Muscle of leg (tissue), 11 donors: ENCODE results near the gene CCDC60. TPM values are rescaled to one million over a fixed set of nuclear protein-coding genes. Genes with fewer than 3 reads are reported as not detected.
"Not testable (repeated sequence)": the region's sequence is repeated elsewhere in the genome, so short reads cannot be mapped to it uniquely, and the experiment has no call there.

Experiments
- DNase-seq: peaks from one replicate; pipeline ENCODE4 v3.0.0; 2013
- H3K27ac ChIP-seq: one replicate; pipeline ENCODE4 v1.5.1; 2013; ENCODE audit warnings: mild to moderate bottlenecking, low read length, control low read depth
- H3K27me3 ChIP-seq: one replicate; pipeline ENCODE4 v1.6.1; 2013; ENCODE audit warnings: low read length; ENCODE audit not compliant: control insufficient read depth, insufficient read depth
- H3K36me3 ChIP-seq: one replicate; pipeline ENCODE4 v1.6.1; 2013; ENCODE audit warnings: low read length; ENCODE audit not compliant: control insufficient read depth, insufficient read depth
- H3K4me1 ChIP-seq: one replicate; pipeline ENCODE4 v1.6.1; 2013; ENCODE audit warnings: low read length; ENCODE audit not compliant: control insufficient read depth, insufficient read depth
- H3K4me3 ChIP-seq: one replicate; pipeline ENCODE4 v1.5.1; 2013; ENCODE audit warnings: low read length, control low read depth
- H3K9me3 ChIP-seq: replicated peaks from 2 replicates; pipeline ENCODE4 v1.6.1; 2013; ENCODE audit warnings: low read depth, low read length; ENCODE audit not compliant: control insufficient read depth
- WGBS: methylation state at CpG from one replicate; pipeline ENCODE4 v1.1.5; 2013; ENCODE audit warnings: missing lambda C conversion rate; ENCODE audit not compliant: insufficient coverage; 5-methylcytosine and 5-hydroxymethylcytosine counted together
- polyA plus RNA-seq, 8 donors: library from polyadenylated mRNA; unstranded; fragments of 120-200 nt; gene quantifications; one replicate each; pipeline versions ENCODE4 v1.2.1 to v1.2.3, GENCODE V29; 2013; ENCODE audit warnings: inconsistent platforms in 1 of 8, low replicate concordance in 1 of 8; ENCODE audit not compliant: insufficient read length in 8 of 8, insufficient read depth in 1 of 8
- total RNA-seq: library from RNA; stranded (reverse); fragments of 120-200 nt; gene quantifications from one replicate; pipeline ENCODE4 v1.2.4, GENCODE V29; 2013

Gene CCDC60
- total and polyA plus RNA-seq, 9 donors, result 0.14 TPM; not detected in 8

DNA sequence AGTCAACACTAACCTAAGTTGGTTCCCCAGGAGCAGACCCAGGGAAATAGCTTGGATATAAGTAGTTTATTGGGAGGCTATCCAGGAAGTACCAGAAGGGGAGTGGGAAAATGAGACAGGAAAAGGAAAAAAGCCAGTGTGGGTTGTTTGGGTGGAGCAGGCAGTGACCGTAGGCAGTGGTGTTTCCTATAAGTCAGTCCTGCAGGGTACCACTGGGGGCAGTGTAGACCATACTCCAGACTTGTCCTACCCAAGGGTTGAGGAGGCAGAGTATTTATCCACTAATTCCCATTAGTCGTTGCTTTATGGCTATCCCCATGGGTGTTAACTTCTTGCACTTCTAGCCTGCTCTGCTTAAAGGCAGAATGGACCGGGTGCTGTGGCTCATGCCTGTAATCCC lies 6.4 kb upstream of the CCDC60 start:
- Histone ChIP-seq H3K27ac (no peak overlapping the region), H3K4me3 (no peak overlapping the region), H3K9me3 (no peaks in the 10 kb centered on the region), H3K4me1 (peaks cover 10% of the 10 kb centered on the region), H3K36me3 (no peaks in the 10 kb centered on the region), H3K27me3 (no peaks in the 10 kb centered on the region)
- WGBS, result 28% methylated on average over 3 of the region's 3 CpGs
- peak; percentile 12 for DNase-seq

DNA sequence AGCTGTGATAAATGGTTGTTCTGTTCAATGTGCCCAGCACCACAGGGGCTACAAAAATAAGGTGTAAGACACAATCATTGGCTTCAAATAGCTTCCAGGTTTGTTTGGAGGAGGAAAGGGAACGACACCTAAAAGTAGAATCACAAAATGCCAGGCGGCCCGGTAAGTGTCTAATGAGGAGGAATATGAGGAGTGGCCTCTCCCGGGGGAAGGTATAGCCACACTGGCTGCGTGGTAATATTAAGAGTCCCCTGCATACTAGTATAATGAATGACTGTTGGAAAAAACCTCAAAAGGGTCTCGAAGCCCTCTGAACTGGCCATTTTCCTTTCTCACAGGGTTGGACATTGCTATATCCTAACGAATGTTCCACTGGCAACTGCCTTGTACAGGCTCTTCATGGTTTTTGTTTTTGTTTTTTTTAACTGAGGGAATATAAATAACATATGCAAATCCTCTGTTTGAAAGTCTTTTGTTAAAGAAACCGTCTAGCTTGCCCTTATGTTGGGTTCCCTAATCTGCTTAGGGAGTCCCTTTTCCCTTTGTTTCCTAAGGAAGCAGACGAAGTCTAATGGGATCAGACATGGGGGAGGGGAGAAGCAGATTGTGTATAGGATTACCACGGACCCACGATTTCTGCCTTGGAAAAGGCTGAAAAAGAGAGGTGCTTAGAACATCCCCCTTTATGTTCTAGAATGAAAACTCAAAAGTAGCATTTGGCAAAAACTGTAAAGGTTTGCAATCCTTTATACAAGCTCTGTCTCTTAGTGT lies 4.2 kb downstream of the CCDC60 start:
- 64% methylated on average over 3 of the region's 11 CpGs for WGBS
- no peak for DNase-seq
- no peaks in the 10 kb centered on the region for H3K9me3 ChIP-seq
- H3K4me1 ChIP-seq, result no peaks in the 10 kb centered on the region
- peaks cover 13% of the 10 kb centered on the region for H3K27me3 ChIP-seq
- H3K4me3 ChIP-seq, result no peak overlapping the region
- no peak overlapping the region for H3K27ac ChIP-seq
- H3K36me3 ChIP-seq, result no peaks in the 10 kb centered on the region

DNA sequence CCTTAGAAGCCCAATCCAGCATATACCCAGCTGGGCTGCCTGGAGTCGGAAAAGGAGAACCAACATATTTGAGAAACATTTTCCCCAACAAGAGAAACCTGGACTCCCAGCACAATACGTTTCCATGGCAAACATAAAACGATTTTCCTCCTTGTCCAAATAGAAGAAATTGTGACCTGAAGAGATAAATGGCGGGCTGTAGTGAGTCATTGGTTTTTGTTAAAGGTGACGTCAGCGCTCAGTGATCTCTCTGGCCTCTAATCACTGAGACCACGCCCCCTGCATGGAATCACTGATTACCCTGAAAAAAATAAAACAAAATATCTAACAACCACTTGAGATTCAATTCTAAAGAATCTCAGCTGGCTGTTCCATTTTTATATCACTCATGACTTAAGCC lies 6.0 kb downstream of the CCDC60 start:
- no peak overlapping the region for H3K4me3 ChIP-seq
- no peaks in the 10 kb centered on the region for H3K4me1 ChIP-seq
- H3K9me3 ChIP-seq, result no peaks in the 10 kb centered on the region
- no peaks in the 10 kb centered on the region for H3K36me3 ChIP-seq
- DNase-seq, result no peak
- no peak overlapping the region for H3K27ac ChIP-seq
- peaks cover 4% of the 10 kb centered on the region for H3K27me3 ChIP-seq
- no CpG with 5 or more reads among the region's 7 CpGs for WGBS

DNA sequence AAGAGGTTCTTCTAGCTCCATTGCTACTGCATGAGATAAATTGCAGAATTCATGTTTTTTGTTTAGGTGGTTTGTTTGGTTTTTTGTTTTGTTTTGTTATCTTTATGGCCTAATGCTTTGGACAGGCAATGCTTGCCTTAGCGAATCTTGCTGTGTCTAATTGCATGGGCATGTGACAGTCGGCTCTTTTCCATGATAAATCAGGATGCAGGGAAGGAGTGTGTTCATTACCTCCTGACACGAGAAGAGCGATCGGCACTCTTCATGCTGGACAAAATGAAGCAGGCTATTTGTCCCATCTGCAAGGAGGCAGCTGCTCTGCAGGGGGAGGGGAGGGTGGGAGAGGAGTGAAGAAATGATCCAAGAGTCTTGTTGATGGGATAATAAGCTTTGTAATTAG lies 6.5 kb downstream of the CCDC60 start:
- no peaks in the 10 kb centered on the region for H3K36me3 ChIP-seq
- no peak overlapping the region for H3K27ac ChIP-seq
- H3K4me1 ChIP-seq, result no peaks in the 10 kb centered on the region
- no peaks in the 10 kb centered on the region for H3K9me3 ChIP-seq
- WGBS, result 66% methylated on average over 5 of the region's 5 CpGs
- peaks cover 4% of the 10 kb centered on the region for H3K27me3 ChIP-seq
- no peak for DNase-seq
- H3K4me3 ChIP-seq, result no peak overlapping the region

DNA sequence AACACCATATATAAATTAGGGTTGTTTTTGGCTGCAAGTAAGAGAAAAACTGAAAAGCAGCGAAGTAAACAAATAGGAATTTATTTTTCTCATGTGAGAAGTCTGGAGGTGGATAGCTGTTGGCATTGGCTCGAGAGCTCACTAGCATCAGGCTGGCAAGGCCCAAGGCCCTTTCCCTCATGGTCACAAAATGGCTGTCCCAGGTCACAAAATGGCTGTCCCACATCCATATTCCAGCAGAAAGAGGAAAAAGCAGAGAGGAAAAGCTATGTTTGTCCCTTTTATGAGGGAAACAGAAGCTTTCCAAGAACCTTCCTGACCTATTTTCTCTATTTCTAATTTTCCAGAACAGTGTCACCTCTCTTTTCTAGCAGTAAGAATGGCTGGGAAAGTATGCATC lies 7.5 kb downstream of the CCDC60 start:
- WGBS, result no CpG with 5 or more reads among the region's 2 CpGs
- Histone ChIP-seq H3K27ac (no peak overlapping the region), H3K9me3 (no peaks in the 10 kb centered on the region), H3K4me3 (no peak overlapping the region), H3K4me1 (no peaks in the 10 kb centered on the region), H3K36me3 (no peaks in the 10 kb centered on the region), H3K27me3 (peaks cover 2% of the 10 kb centered on the region)
- no peak for DNase-seq

DNA sequence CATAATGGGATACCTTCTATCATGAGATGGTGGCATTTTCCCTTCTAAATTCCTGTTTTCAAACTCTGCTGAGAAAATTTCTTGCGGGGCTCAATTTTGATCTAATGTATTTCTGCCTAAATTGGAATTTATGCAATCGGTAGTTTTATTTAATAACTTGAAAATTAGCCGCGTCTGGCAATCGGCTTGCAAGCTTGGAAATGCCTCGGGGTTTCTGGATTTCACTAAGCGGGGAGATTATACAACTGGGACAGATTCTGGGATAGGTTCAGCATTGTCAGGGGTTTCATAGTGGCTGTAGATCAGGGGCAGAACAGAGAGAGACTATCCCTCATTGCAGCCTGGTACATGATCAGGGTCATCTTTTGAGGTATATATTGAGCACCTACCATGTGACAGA lies 8.6 kb downstream of the CCDC60 start:
- 93% methylated on average over 6 of the region's 7 CpGs for WGBS
- no peaks in the 10 kb centered on the region for H3K36me3 ChIP-seq
- H3K27ac ChIP-seq, result no peak overlapping the region
- no peaks in the 10 kb centered on the region for H3K4me1 ChIP-seq
- no peak for DNase-seq
- H3K9me3 ChIP-seq, result no peaks in the 10 kb centered on the region
- H3K27me3 ChIP-seq, result peaks cover 2% of the 10 kb centered on the region
- no peak overlapping the region for H3K4me3 ChIP-seq

DNA sequence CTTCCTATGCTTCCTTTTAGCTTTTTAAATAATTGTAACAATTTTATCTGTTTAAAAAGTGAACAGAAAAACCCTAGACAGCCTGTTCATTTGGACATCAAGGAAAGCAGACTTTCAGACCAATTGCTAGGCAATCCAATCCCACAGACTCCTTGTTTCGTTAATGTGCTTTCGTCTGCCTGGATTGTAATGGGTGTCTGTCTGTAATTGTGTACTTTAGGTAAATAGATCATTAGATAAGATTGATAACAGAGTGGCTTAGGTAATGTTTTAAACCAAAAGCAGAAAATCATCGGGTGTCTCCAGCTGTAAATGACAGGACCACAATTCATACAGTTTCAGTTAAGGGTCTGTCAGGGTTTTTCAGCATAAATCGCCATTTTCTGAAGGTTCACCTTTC lies 19.6 kb downstream of the CCDC60 start:
- H3K27me3 ChIP-seq, result peaks cover 5% of the 10 kb centered on the region
- 82% methylated on average over 3 of the region's 4 CpGs for WGBS

DNA sequence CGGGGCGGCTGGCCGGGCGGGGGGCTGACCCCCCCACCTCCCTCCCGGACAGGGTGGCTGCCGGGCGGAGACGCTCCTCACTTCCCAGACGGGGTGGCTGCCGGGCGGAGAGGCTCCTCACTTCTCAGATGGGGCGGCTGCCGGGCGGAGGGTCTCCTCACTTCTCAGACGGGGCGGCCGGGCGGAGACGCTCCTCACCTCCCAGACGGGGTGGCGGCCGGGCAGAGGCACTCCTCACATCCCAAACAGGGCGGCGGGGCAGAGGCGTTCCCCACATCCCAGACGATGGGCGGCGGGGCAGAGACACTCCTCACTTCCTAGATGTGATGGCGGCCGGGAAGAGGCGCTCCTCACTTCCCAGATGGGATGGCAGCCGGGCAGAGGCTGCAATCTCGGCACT lies 25.8 kb downstream of the CCDC60 start:
- H3K4me1 ChIP-seq, H3K36me3 ChIP-seq, H3K27ac ChIP-seq, H3K27me3 ChIP-seq, DNase-seq, H3K4me3 ChIP-seq, H3K9me3 ChIP-seq: not testable (repeated sequence)
- no CpG with 5 or more reads among the region's 33 CpGs for WGBS

More for the DNA sequence above, 19.6 kb downstream of the CCDC60 start:
- no peak for DNase-seq
- no peak overlapping the region for H3K4me3 ChIP-seq
- no peaks in the 10 kb centered on the region for H3K36me3 ChIP-seq
- no peak overlapping the region for H3K27ac ChIP-seq
- no peaks in the 10 kb centered on the region for H3K9me3 ChIP-seq
- H3K4me1 ChIP-seq, result no peaks in the 10 kb centered on the region

DNA sequence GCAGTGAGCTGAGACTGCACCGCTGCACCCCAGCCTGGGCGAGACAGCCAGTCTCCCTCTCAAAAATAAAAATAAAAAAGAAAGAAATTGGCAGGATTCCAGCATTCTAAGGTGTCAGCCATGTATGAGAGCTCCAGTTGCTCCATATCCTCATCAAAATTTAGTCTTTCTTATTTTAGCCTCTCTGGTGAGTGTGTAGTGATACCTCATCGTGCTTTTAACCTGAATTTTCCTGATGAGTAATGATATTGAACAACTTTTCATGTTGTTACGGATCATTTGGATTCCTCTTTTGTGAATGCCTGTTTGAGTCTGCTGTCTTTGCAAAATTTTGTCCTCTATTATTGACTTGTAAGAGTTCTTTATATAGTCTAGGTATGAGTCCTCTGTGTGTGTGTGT lies 28.5 kb downstream of the CCDC60 start:
- H3K9me3 ChIP-seq, result no peaks in the 10 kb centered on the region
- no peaks in the 10 kb centered on the region for H3K36me3 ChIP-seq
- WGBS, result no CpG with 5 or more reads among the region's 4 CpGs
- H3K4me3 ChIP-seq, result no peak overlapping the region
- H3K27me3 ChIP-seq, result no peaks in the 10 kb centered on the region
- no peak for DNase-seq
- H3K4me1 ChIP-seq, result no peaks in the 10 kb centered on the region
- no peak overlapping the region for H3K27ac ChIP-seq

DNA sequence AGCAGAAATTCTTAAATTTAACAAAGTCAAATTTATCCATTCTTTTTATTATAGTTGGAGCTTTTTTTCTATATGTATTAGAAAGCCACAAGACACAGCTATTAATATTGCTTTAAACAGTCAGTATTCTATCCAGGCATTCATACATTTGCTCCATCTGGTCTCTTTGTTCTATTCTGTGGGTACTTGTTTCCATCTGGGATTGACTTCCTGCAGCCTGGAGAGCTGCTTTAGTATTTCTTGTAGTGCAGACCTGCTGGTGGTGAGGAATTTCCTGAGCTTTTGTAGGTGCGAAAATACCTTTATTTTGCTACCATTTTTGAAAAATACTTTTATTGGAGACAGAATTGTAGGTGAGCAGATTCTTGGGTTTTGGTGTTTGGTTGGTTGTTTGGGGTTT lies 29.0 kb downstream of the CCDC60 start:
- no CpG with 5 or more reads among the region's 1 CpG for WGBS
- H3K27ac ChIP-seq, result no peak overlapping the region
- H3K27me3 ChIP-seq, result no peaks in the 10 kb centered on the region
- no peaks in the 10 kb centered on the region for H3K36me3 ChIP-seq
- H3K4me1 ChIP-seq, result no peaks in the 10 kb centered on the region
- H3K9me3 ChIP-seq, result no peaks in the 10 kb centered on the region
- no peak overlapping the region for H3K4me3 ChIP-seq
- no peak for DNase-seq

DNA sequence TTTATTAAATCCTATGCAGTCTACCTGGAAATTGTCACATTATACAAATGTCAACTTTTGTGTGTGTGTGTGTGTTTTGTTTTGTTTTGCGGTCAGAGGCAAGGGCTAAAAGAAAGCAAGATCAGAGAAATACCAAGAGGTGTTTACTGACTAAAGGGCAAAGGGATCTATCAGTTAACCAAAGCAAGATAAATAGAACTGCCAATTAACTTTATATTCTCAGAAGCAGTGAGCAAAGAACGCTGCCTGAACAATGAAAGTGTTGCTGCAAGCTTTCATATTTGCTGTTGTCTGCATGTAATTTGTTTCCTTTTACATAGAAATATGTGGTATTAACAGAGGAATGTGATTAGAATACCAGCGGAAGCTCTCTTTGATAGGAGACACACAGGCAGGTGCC lies 30.9 kb downstream of the CCDC60 start:
- Histone ChIP-seq H3K27ac (no peak overlapping the region), H3K4me1 (no peaks in the 10 kb centered on the region), H3K4me3 (no peak overlapping the region), H3K9me3 (no peaks in the 10 kb centered on the region), H3K36me3 (no peaks in the 10 kb centered on the region), H3K27me3 (no peaks in the 10 kb centered on the region)
- no CpG with 5 or more reads among the region's 3 CpGs for WGBS
- no peak for DNase-seq
